Ammon's horn (tissue), 1 donor: ENCODE measurements around the gene TRIM50.
"Not testable (repeated sequence)": the region's sequence is repeated elsewhere in the genome, so short reads cannot be mapped to it uniquely, and the experiment has no call there.

ENCODE experiments used
- DNase-seq: peaks from one replicate; pipeline ENCODE4 v3.0.0-alpha.2; 2016; ENCODE audit warnings: low spot score

The TRIM50 gene

GRCh38 chr7:73314271-73314670 is 13.6 kb downstream of the TRIM50 start:
- DNase-seq: no peak

GRCh38 chr7:73313521-73313906 is 14.4 kb downstream of the TRIM50 start:
- DNase-seq: no peak

GRCh38 chr7:73312831-73313520 is 14.9 kb downstream of the TRIM50 start:
- no peak for DNase-seq

- DNase-seq: not testable (repeated sequence)
Observed at GRCh38 chr7:73311421-73311820, 16.5 kb downstream of the TRIM50 start.

- peak; percentile 81 for DNase-seq
Observed at GRCh38 chr7:73308665-73309214, 19.1 kb downstream of the TRIM50 start, which contains the start of gene NSUN5. TSS of gene NSUN5 (minus strand) at chr7:73308826. CDS start at chr7:73308790, 36 bp downstream.

GRCh38 chr7:73308074-73308664 is 19.7 kb downstream of the TRIM50 start:
- no peak for DNase-seq

- no peak for DNase-seq
Observed at GRCh38 chr7:73307436-73307835, 20.4 kb downstream of the TRIM50 start.

- DNase-seq: not testable (repeated sequence)
Observed at GRCh38 chr7:73304612-73305387, 23.1 kb downstream of the TRIM50 start.

GRCh38 chr7:73304071-73304470 is 23.8 kb downstream of the TRIM50 start:
- DNase-seq: no peak

GRCh38 chr7:73303546-73303945 is 24.3 kb downstream of the TRIM50 start:
- no peak for DNase-seq

GRCh38 chr7:73302846-73303245 is 25.0 kb downstream of the TRIM50 start:
- not testable (repeated sequence) for DNase-seq

GRCh38 chr7:73301108-73301507 is 26.8 kb downstream of the TRIM50 start:
- not testable (repeated sequence) for DNase-seq

GRCh38 chr7:73299812-73300211 is 28.1 kb downstream of the TRIM50 start:
- not testable (repeated sequence) for DNase-seq

- not testable (repeated sequence) for DNase-seq
Observed at GRCh38 chr7:73297706-73298105, 30.2 kb downstream of the TRIM50 start.

- DNase-seq: not testable (repeated sequence)
Observed at GRCh38 chr7:73297235-73297634, 30.6 kb downstream of the TRIM50 start.

- DNase-seq: not testable (repeated sequence)
Observed at GRCh38 chr7:73277210-73277609, 50.7 kb downstream of the TRIM50 start.

- DNase-seq: not testable (repeated sequence)
Observed at GRCh38 chr7:73267813-73268212, 60.1 kb downstream of the TRIM50 start.

GRCh38 chr7:73266719-73267368 is 61.0 kb downstream of the TRIM50 start:
- not testable (repeated sequence) for DNase-seq
